ENCODE measurements around the gene TMEM74B. TPM values are rescaled to one million over a fixed set of nuclear protein-coding genes. Genes with fewer than 3 reads are reported as not detected.

Gene TMEM74B
- total RNA-seq, 2 experiments from 2014 or later, result not detected

GRCh38 chr20:1180949-1181348 is 3.8 kb downstream of the TMEM74B start:
- POLR2A ChIA-PET, result no interaction called here
- no peaks in the 10 kb centered on the region for H3K9me3 ChIP-seq (ENCODE audit: low read length)
- H3K36me3 ChIP-seq (ENCODE audit: insufficient read depth, low read length), result no peaks in the 10 kb centered on the region
- no TSS peak for BruUV-seq (replicated peaks)
- TF ChIP-seq CTCF (conservative IDR thresholded peaks at IDR 0.05; ENCODE audit: low read length) (no peak), EZH2phosphoT487 (IDR thresholded peaks at IDR 0.05; ENCODE audit: borderline replicate concordance, low read depth, low read length) (no peak)
- H3K4me3 ChIP-seq (ENCODE audit: low read depth, low read length, poor library complexity, severe bottlenecking), result no peak overlapping the region
- H3K79me2 ChIP-seq (ENCODE audit: insufficient read depth, low read depth, low read length), result no peaks in the 10 kb centered on the region
- H3K9me2 ChIP-seq (ENCODE audit: insufficient read depth, low read length), result no peaks in the 10 kb centered on the region
- intact Hi-C loops (cut with micrococcal nuclease; ENCODE audit: unreplicated experiment), result no loop called here
- H2AFZ ChIP-seq (ENCODE audit: low read length), result no peak overlapping the region
- no peaks in the 10 kb centered on the region for H4K20me1 ChIP-seq (ENCODE audit: insufficient read depth, low read length)
- DNase-seq (ENCODE audit: low spot score), result no peak
- no peak overlapping the region for H3K27ac ChIP-seq (ENCODE audit: low read depth, low read length, poor library complexity, severe bottlenecking)
- H3K4me2 ChIP-seq (ENCODE audit: low read length), result no peak overlapping the region
- CTCF ChIA-PET (ENCODE audit: unreplicated experiment), result no interaction called here
- no peaks in the 10 kb centered on the region for H3K4me1 ChIP-seq (ENCODE audit: insufficient read depth, low read length, poor library complexity, severe bottlenecking)

GRCh38 chr20:1178623-1179022 is 6.2 kb downstream of the TMEM74B start:
- Histone ChIP-seq H3K36me3 (ENCODE audit: insufficient read depth, low read length) (no peaks in the 10 kb centered on the region), H3K79me2 (ENCODE audit: insufficient read depth, low read depth, low read length) (no peaks in the 10 kb centered on the region), H3K9me2 (ENCODE audit: insufficient read depth, low read length) (no peaks in the 10 kb centered on the region), H3K27ac (ENCODE audit: low read depth, low read length, poor library complexity, severe bottlenecking) (no peak overlapping the region), H3K4me1 (ENCODE audit: insufficient read depth, low read length, poor library complexity, severe bottlenecking) (no peaks in the 10 kb centered on the region), H3K4me3 (ENCODE audit: low read depth, low read length, poor library complexity, severe bottlenecking) (no peak overlapping the region), H2AFZ (ENCODE audit: low read length) (no peak overlapping the region), H4K20me1 (ENCODE audit: insufficient read depth, low read length) (no peaks in the 10 kb centered on the region), H3K4me2 (ENCODE audit: low read length) (no peak overlapping the region), H3K9me3 (ENCODE audit: low read length) (no peaks in the 10 kb centered on the region)
- intact Hi-C loops (cut with micrococcal nuclease; ENCODE audit: unreplicated experiment), result no loop called here
- ChIA-PET POLR2A (no interaction called here), CTCF (ENCODE audit: unreplicated experiment) (no interaction called here)
- no peak for DNase-seq (ENCODE audit: low spot score)
- no peak for TF ChIP-seq EZH2phosphoT487 (IDR thresholded peaks at IDR 0.05; ENCODE audit: borderline replicate concordance, low read depth, low read length)
- no peak for TF ChIP-seq CTCF (conservative IDR thresholded peaks at IDR 0.05; ENCODE audit: low read length)
- no TSS peak for BruUV-seq (replicated peaks)

GRCh38 chr20:1178103-1178502 is 6.7 kb downstream of the TMEM74B start:
- Histone ChIP-seq H2AFZ (ENCODE audit: low read length) (no peak overlapping the region), H3K9me3 (ENCODE audit: low read length) (no peaks in the 10 kb centered on the region), H4K20me1 (ENCODE audit: insufficient read depth, low read length) (no peaks in the 10 kb centered on the region), H3K79me2 (ENCODE audit: insufficient read depth, low read depth, low read length) (no peaks in the 10 kb centered on the region), H3K9me2 (ENCODE audit: insufficient read depth, low read length) (no peaks in the 10 kb centered on the region), H3K4me1 (ENCODE audit: insufficient read depth, low read length, poor library complexity, severe bottlenecking) (no peaks in the 10 kb centered on the region), H3K4me3 (ENCODE audit: low read depth, low read length, poor library complexity, severe bottlenecking) (no peak overlapping the region), H3K36me3 (ENCODE audit: insufficient read depth, low read length) (no peaks in the 10 kb centered on the region), H3K27ac (ENCODE audit: low read depth, low read length, poor library complexity, severe bottlenecking) (no peak overlapping the region), H3K4me2 (ENCODE audit: low read length) (no peak overlapping the region)
- intact Hi-C loops (cut with micrococcal nuclease; ENCODE audit: unreplicated experiment), result no loop called here
- ChIA-PET POLR2A (no interaction called here), CTCF (ENCODE audit: unreplicated experiment) (no interaction called here)
- no TSS peak for BruUV-seq (replicated peaks)
- no peak for TF ChIP-seq CTCF (conservative IDR thresholded peaks at IDR 0.05; ENCODE audit: low read length)
- TF ChIP-seq EZH2phosphoT487 (IDR thresholded peaks at IDR 0.05; ENCODE audit: borderline replicate concordance, low read depth, low read length), result no peak
- no peak for DNase-seq (ENCODE audit: low spot score)

Data from OCI-LY7 (cell line).